WTC11 (cell line): ENCODE results near the gene PTPN6.

Source experiments
- NR2C2 ChIP-seq: sonication (generic); formaldehyde crosslinking; IDR thresholded peaks from 2 replicates; pipeline ENCODE4 v1.8.0; 2022; ENCODE audit warnings: mild to moderate bottlenecking, missing genetic modification reagents
- ZNF232 ChIP-seq: sonication (generic); formaldehyde crosslinking; IDR thresholded peaks from 2 replicates; pipeline ENCODE4 v1.8.0; 2022; ENCODE audit warnings: mild to moderate bottlenecking, missing genetic modification reagents
- TF ChIP-seq, protein P1 (sequence below): sonication (generic); formaldehyde crosslinking; IDR thresholded peaks from 2 replicates; pipeline ENCODE4 v1.8.0; 2022; ENCODE audit warnings: mild to moderate bottlenecking, missing genetic modification reagents

DNA sequence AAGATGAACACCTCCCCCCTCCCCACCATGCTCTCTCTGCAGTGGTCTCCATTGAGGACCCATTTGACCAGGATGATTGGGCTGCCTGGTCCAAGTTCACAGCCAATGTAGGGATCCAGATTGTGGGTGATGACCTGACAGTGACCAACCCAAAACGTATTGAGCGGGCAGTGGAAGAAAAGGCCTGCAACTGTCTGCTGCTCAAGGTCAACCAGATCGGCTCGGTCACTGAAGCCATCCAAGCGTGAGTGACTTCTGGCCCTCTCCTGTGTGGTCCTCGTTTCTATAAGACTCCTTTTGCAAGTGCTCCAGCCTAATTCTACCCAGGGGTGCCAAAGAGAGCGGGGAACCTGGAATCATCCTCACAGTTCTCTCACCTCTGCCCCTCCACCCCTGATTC is 29.6 kb upstream of the PTPN6 start:
- TF ChIP-seq ZNF232 (CRISPR knock-in tag), result no peak
- TF ChIP-seq NR2C2 (CRISPR knock-in tag), result no peak
- TF ChIP-seq, protein P1, sequence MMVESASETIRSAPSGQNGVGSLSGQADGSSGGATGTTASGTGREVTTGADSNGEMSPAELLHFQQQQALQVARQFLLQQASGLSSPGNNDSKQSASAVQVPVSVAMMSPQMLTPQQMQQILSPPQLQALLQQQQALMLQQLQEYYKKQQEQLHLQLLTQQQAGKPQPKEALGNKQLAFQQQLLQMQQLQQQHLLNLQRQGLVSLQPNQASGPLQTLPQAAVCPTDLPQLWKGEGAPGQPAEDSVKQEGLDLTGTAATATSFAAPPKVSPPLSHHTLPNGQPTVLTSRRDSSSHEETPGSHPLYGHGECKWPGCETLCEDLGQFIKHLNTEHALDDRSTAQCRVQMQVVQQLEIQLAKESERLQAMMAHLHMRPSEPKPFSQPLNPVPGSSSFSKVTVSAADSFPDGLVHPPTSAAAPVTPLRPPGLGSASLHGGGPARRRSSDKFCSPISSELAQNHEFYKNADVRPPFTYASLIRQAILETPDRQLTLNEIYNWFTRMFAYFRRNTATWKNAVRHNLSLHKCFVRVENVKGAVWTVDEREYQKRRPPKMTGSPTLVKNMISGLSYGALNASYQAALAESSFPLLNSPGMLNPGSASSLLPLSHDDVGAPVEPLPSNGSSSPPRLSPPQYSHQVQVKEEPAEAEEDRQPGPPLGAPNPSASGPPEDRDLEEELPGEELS (CRISPR knock-in tag), result no peak
